Colonic mucosa (tissue), 4 donors: ENCODE results near the gene PHACTR3. TPM values are rescaled to one million over a fixed set of nuclear protein-coding genes. Genes with fewer than 3 reads are reported as not detected.

Experiments
- DNase-seq: peaks from one replicate; pipeline ENCODE4 v3.0.0-alpha.2; 2020
- H3K27ac ChIP-seq: fragments of 200-600 bp; one replicate; pipeline ENCODE4 v1.8.0; 2021
- H3K27me3 ChIP-seq: fragments of 200-600 bp; one replicate; pipeline ENCODE4 v1.8.0; 2021
- H3K36me3 ChIP-seq: fragments of 200-600 bp; one replicate; pipeline ENCODE4 v1.8.0; 2021
- H3K4me1 ChIP-seq: fragments of 200-600 bp; one replicate; pipeline ENCODE4 v1.8.0; 2021; ENCODE audit warnings: mild to moderate bottlenecking
- H3K4me3 ChIP-seq: fragments of 200-600 bp; one replicate; pipeline ENCODE4 v1.8.0; 2021
- H3K9ac ChIP-seq, 2 donors: one replicate each; pipeline ENCODE4 v1.7.0; 2013; ENCODE audit warnings: control low read depth in 2 of 2, low read depth in 2 of 2, low read length in 2 of 2
- H3K9me3 ChIP-seq: fragments of 200-600 bp; one replicate; pipeline ENCODE4 v1.8.0; 2021
- CTCF ChIP-seq: fragments of 200-600 bp; IDR thresholded peaks from one replicate; pipeline ENCODE4 v1.8.0; 2022; ENCODE audit warnings: antibody characterized with exemption, mild to moderate bottlenecking
- intact Hi-C: fragments of 100-400 bp; cut with DNase I; formaldehyde crosslinking; loops from one replicate; pipeline ENCODE4 v1.14.1; 2022
- total RNA-seq, 2 donors: library from RNA; stranded (reverse); fragmentation: NEBNext Ultra II Directional in 1 of 2; extraction: Animal tissue kit (Norgen Biotek cat#: 25700) in 1 of 2; gene quantifications; one replicate each; pipeline ENCODE4 v1.2.1, GENCODE V29; 2021
- donor health status: healthy.
- donor health status: DM: no; HTN: no; CAD: no.
- donor health status: DM: no; HTN: no; CAD: no.

Gene PHACTR3
- total RNA-seq, 2 donors from 2014 or later = 0.44 to 0.53 TPM

GRCh38 chr20:59620860-59621505 lies 16.6 kb downstream of the PHACTR3 start:
- Histone ChIP-seq H3K9ac (no peak overlapping the region), H3K4me3 (no peak overlapping the region), H3K27ac (no peak overlapping the region), H3K4me1 (no peaks in the 10 kb centered on the region), H3K27me3 (no peaks in the 10 kb centered on the region), H3K36me3 (no peaks in the 10 kb centered on the region), H3K9me3 (no peaks in the 10 kb centered on the region)
- no peak for TF ChIP-seq CTCF
- no peak for DNase-seq
- intact Hi-C loops = no loop called here

GRCh38 chr20:59622496-59622895 lies 18.2 kb downstream of the PHACTR3 start:
- no peak for TF ChIP-seq CTCF
- Histone ChIP-seq H3K4me1 (no peaks in the 10 kb centered on the region), H3K27ac (no peak overlapping the region), H3K9ac (no peak overlapping the region), H3K27me3 (no peaks in the 10 kb centered on the region), H3K4me3 (no peak overlapping the region), H3K36me3 (no peaks in the 10 kb centered on the region), H3K9me3 (no peaks in the 10 kb centered on the region)
- intact Hi-C loops = no loop called here
- DNase-seq = no peak

- DNase-seq = no peak
- Histone ChIP-seq H3K27ac (no peak overlapping the region), H3K4me1 (no peaks in the 10 kb centered on the region), H3K9ac (no peak overlapping the region), H3K36me3 (no peaks in the 10 kb centered on the region), H3K27me3 (no peaks in the 10 kb centered on the region), H3K4me3 (no peak overlapping the region), H3K9me3 (no peaks in the 10 kb centered on the region)
- intact Hi-C loops = no loop called here
- TF ChIP-seq CTCF = no peak
Measured at GRCh38 chr20:59623133-59623532, 18.8 kb downstream of the PHACTR3 start.

GRCh38 chr20:59623583-59623982 lies 19.2 kb downstream of the PHACTR3 start:
- intact Hi-C loops = no loop called here

GRCh38 chr20:59624401-59624800 lies 20.1 kb downstream of the PHACTR3 start:
- no peak for DNase-seq
- TF ChIP-seq CTCF = no peak
- H3K36me3 ChIP-seq = no peaks in the 10 kb centered on the region
- H3K4me1 ChIP-seq = no peaks in the 10 kb centered on the region
- H3K4me3 ChIP-seq = no peak overlapping the region
- H3K27me3 ChIP-seq = no peaks in the 10 kb centered on the region
- no peak overlapping the region for H3K9ac ChIP-seq
- no peaks in the 10 kb centered on the region for H3K9me3 ChIP-seq
- H3K27ac ChIP-seq = no peak overlapping the region
- intact Hi-C loops = no loop called here

More at GRCh38 chr20:59623583-59623982, 19.2 kb downstream of the PHACTR3 start:
- Histone ChIP-seq H3K36me3 (no peaks in the 10 kb centered on the region), H3K4me1 (no peaks in the 10 kb centered on the region), H3K9ac (no peak overlapping the region), H3K4me3 (no peak overlapping the region), H3K9me3 (no peaks in the 10 kb centered on the region), H3K27ac (no peak overlapping the region), H3K27me3 (no peaks in the 10 kb centered on the region)
- no peak for DNase-seq
- TF ChIP-seq CTCF = no peak
